ENCODE results near the gene MACROD1.

- no peak for TF ChIP-seq CTCF (IDR thresholded peaks at IDR 0.05)
- no peak for TF ChIP-seq EP300 (IDR thresholded peaks at IDR 0.05)
Measured at GRCh38 chr11:64083398-64084080, 82.4 kb downstream of the MACROD1 start.
